HL-60 (cell line): ENCODE measurements around the gene C22orf39.

ENCODE experiments used
- GABPA ChIP-seq: IDR thresholded peaks from 2 replicates; pipeline ENCODE4 v1.6.1; 2012; ENCODE audit warnings: low read depth
- TF ChIP-seq, protein P1 (sequence below): IDR thresholded peaks from one replicate; pipeline ENCODE4 v1.5.1; 2011; ENCODE audit warnings: low read length, control low read depth, inconsistent platforms; ENCODE audit not compliant: insufficient read depth
- TF ChIP-seq, protein P2 (sequence below): IDR thresholded peaks from 2 replicates; pipeline ENCODE4 v1.6.1; 2012; ENCODE audit warnings: low read depth; ENCODE audit not compliant: insufficient replicate concordance

DNA sequence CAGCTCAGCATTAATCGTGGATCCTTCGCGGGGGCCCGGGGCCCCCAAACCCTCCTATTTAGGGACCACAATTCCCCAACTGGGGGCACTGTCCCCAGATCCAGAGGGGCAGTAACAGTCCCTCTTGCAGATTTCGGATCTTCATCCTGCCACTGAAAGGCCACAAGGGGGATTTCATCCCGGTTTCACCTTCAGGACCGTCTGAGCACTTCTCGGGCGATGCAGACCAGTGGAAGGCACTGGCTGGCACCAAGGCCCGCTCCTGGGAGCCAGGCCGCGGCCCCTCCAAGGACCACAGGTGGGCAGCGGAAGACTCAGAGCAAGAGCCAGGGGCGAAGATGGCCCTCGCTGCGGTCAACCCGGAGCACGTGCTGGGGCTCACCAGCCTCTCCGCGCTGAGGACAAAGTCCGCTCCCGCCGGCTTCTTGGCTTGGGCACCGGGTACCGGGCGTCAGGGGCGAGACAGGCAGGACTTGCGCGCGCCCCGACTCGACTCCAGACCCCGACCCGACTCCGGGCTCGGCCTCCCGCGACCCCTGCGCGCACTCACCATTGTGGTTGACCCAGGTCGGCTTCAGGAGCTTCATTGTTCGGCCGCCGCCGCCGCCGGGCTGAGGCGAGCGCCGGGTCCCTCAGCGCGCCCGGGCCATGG, 16.5 kb downstream of the C22orf39 start:
- TF ChIP-seq, protein P1, sequence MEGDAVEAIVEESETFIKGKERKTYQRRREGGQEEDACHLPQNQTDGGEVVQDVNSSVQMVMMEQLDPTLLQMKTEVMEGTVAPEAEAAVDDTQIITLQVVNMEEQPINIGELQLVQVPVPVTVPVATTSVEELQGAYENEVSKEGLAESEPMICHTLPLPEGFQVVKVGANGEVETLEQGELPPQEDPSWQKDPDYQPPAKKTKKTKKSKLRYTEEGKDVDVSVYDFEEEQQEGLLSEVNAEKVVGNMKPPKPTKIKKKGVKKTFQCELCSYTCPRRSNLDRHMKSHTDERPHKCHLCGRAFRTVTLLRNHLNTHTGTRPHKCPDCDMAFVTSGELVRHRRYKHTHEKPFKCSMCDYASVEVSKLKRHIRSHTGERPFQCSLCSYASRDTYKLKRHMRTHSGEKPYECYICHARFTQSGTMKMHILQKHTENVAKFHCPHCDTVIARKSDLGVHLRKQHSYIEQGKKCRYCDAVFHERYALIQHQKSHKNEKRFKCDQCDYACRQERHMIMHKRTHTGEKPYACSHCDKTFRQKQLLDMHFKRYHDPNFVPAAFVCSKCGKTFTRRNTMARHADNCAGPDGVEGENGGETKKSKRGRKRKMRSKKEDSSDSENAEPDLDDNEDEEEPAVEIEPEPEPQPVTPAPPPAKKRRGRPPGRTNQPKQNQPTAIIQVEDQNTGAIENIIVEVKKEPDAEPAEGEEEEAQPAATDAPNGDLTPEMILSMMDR, result no peak
- no peak for TF ChIP-seq GABPA
- TF ChIP-seq, protein P2, sequence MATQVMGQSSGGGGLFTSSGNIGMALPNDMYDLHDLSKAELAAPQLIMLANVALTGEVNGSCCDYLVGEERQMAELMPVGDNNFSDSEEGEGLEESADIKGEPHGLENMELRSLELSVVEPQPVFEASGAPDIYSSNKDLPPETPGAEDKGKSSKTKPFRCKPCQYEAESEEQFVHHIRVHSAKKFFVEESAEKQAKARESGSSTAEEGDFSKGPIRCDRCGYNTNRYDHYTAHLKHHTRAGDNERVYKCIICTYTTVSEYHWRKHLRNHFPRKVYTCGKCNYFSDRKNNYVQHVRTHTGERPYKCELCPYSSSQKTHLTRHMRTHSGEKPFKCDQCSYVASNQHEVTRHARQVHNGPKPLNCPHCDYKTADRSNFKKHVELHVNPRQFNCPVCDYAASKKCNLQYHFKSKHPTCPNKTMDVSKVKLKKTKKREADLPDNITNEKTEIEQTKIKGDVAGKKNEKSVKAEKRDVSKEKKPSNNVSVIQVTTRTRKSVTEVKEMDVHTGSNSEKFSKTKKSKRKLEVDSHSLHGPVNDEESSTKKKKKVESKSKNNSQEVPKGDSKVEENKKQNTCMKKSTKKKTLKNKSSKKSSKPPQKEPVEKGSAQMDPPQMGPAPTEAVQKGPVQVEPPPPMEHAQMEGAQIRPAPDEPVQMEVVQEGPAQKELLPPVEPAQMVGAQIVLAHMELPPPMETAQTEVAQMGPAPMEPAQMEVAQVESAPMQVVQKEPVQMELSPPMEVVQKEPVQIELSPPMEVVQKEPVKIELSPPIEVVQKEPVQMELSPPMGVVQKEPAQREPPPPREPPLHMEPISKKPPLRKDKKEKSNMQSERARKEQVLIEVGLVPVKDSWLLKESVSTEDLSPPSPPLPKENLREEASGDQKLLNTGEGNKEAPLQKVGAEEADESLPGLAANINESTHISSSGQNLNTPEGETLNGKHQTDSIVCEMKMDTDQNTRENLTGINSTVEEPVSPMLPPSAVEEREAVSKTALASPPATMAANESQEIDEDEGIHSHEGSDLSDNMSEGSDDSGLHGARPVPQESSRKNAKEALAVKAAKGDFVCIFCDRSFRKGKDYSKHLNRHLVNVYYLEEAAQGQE, result no peak
